ENCODE measurements around the gene PDE2A.

Gene PDE2A

GRCh38 chr11:72637198-72637597, 37.0 kb downstream of the PDE2A start:
- no peaks in the 10 kb centered on the region for H3K9me3 ChIP-seq (ENCODE audit: control insufficient read depth, low read depth, low read length)
- H3K4me3 ChIP-seq (ENCODE audit: low read length), result no peak overlapping the region
- H3K27me3 ChIP-seq (ENCODE audit: control insufficient read depth, insufficient read depth, low read length), result peaks cover 43% of the 10 kb centered on the region
- H3K9ac ChIP-seq (ENCODE audit: low read length), result no peak overlapping the region
- H3K36me3 ChIP-seq (ENCODE audit: control insufficient read depth, low read depth, low read length), result no peaks in the 10 kb centered on the region
- H3K27ac ChIP-seq (ENCODE audit: low read length), result no peak overlapping the region
- peaks cover 14% of the 10 kb centered on the region for H3K4me1 ChIP-seq (ENCODE audit: control insufficient read depth, low read depth, low read length)

DNA sequence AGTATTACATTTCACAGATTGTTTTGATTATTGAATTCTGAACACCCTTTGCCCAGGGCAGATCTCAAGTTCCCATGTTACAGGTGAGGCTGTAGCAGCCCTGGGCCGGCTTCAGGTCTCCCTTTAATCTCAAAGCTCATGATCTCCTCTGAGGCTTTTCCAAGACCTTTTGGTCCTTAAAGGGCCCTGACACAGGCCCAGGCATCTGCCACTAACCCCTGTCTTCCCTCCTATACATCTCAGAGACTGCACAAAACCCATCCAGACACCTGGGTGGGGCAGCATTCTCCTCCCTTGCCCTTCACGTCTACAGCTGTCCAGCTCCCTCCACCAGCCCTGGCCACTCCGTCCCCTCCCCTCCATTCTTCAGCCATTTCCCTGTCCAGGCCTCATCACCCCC, 37.8 kb downstream of the PDE2A start:
- H3K9me3 ChIP-seq (ENCODE audit: control insufficient read depth, low read depth, low read length), result no peaks in the 10 kb centered on the region
- peaks cover 35% of the 10 kb centered on the region for H3K27me3 ChIP-seq (ENCODE audit: control insufficient read depth, insufficient read depth, low read length)
- H3K36me3 ChIP-seq (ENCODE audit: control insufficient read depth, low read depth, low read length), result no peaks in the 10 kb centered on the region
- no peak overlapping the region for H3K27ac ChIP-seq (ENCODE audit: low read length)
- H3K9ac ChIP-seq (ENCODE audit: low read length), result no peak overlapping the region
- H3K4me1 ChIP-seq (ENCODE audit: control insufficient read depth, low read depth, low read length), result peaks cover 14% of the 10 kb centered on the region
- no peak overlapping the region for H3K4me3 ChIP-seq (ENCODE audit: low read length)

DNA sequence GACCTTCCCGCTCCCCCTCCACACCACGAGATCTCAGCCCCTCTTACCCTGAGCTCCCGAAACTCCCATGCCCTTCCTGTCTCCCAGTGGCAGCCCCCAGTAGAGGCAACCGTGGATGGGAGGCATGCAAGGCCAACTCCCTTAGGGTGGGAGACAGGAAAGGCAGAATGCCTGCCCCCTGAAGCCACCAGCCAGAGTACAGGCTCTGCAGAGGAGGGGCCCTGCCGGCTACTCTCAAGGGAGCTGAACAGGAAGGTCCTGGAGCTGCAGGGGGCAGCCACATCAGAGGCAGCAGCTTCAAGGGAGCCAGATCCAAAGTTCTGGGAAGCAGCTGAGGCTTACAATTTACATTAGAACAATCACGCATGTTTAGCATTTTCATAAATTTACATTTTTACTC, 38.3 kb downstream of the PDE2A start:
- Histone ChIP-seq H3K9ac (ENCODE audit: low read length) (no peak overlapping the region), H3K9me3 (ENCODE audit: control insufficient read depth, low read depth, low read length) (no peaks in the 10 kb centered on the region), H3K27ac (ENCODE audit: low read length) (no peak overlapping the region), H3K4me1 (ENCODE audit: control insufficient read depth, low read depth, low read length) (peaks cover 14% of the 10 kb centered on the region), H3K4me3 (ENCODE audit: low read length) (no peak overlapping the region), H3K27me3 (ENCODE audit: control insufficient read depth, insufficient read depth, low read length) (peaks cover 30% of the 10 kb centered on the region), H3K36me3 (ENCODE audit: control insufficient read depth, low read depth, low read length) (no peaks in the 10 kb centered on the region)

DNA sequence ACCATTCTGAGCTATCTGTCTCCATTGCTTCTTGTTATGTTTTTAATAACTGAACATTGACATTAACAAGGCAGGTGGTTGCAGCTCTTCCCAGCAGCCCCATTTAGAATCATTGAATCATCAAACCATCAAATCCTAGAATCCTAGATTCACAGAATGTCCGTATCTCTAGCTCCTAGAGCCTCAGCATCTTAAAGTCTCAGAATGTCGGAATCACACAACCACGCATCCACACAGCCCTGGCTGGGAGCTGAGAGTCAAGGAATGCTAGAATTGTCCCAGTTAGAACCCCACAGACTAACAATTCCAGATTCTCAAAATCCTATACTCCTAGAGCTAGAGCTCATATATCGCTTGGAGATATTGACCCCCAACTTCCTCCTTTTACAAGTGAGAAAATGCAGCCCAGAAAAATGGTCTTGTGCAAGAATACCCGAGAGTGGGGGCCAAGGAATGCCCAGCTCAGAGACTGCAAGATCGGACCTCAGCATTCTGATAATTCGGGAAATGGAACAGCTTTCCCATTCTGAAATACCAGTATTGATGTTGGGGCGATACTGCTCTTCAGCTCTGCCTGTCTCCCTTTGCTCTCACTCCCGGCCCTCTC, 38.8 kb downstream of the PDE2A start:
- Histone ChIP-seq H3K4me3 (ENCODE audit: low read length) (no peak overlapping the region), H3K27ac (ENCODE audit: low read length) (no peak overlapping the region), H3K9me3 (ENCODE audit: control insufficient read depth, low read depth, low read length) (no peaks in the 10 kb centered on the region), H3K27me3 (ENCODE audit: control insufficient read depth, insufficient read depth, low read length) (peaks cover 25% of the 10 kb centered on the region), H3K4me1 (ENCODE audit: control insufficient read depth, low read depth, low read length) (peaks cover 14% of the 10 kb centered on the region), H3K36me3 (ENCODE audit: control insufficient read depth, low read depth, low read length) (no peaks in the 10 kb centered on the region), H3K9ac (ENCODE audit: low read length) (no peak overlapping the region)

DNA sequence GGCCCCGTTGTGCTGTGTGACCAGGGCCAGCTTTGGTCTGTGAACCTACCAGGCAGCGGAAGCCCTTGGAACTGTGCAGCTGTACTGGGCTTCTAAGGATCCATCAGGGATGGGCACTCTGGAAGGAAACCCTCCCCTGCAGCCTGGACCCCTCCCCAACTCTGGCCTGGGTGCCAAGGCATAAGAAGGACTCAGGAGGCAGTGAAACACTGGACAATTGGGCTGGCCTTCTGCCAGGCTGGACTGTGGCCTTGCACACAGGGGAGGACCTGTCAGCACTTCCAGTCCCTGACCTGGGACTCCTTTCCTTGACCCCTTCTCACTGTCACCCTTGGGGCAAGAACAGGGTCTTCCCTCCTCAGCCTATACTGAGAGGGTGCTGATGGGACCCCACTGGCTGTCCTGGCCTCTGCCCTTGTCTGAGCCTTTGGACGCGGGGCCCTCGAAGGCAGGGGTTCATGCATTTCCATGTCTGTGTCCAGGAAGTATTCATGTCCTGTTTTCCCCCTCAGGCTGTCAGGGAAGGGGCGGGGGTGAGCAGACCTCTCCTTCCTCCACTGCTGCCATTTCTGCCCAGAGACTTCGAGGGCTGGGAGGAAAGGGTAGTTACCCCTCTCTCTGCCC, 39.6 kb downstream of the PDE2A start:
- Histone ChIP-seq H3K36me3 (ENCODE audit: control insufficient read depth, low read depth, low read length) (no peaks in the 10 kb centered on the region), H3K27me3 (ENCODE audit: control insufficient read depth, insufficient read depth, low read length) (peaks cover 17% of the 10 kb centered on the region), H3K9ac (ENCODE audit: low read length) (no peak overlapping the region), H3K27ac (ENCODE audit: low read length) (no peak overlapping the region), H3K4me1 (ENCODE audit: control insufficient read depth, low read depth, low read length) (peaks cover 14% of the 10 kb centered on the region), H3K4me3 (ENCODE audit: low read length) (no peak overlapping the region), H3K9me3 (ENCODE audit: control insufficient read depth, low read depth, low read length) (no peaks in the 10 kb centered on the region)

- H3K9ac ChIP-seq (ENCODE audit: low read length), result no peak overlapping the region
- H3K4me3 ChIP-seq (ENCODE audit: low read length), result no peak overlapping the region
- no peaks in the 10 kb centered on the region for H3K9me3 ChIP-seq (ENCODE audit: control insufficient read depth, low read depth, low read length)
- peaks cover 12% of the 10 kb centered on the region for H3K27me3 ChIP-seq (ENCODE audit: control insufficient read depth, insufficient read depth, low read length)
- no peak overlapping the region for H3K27ac ChIP-seq (ENCODE audit: low read length)
- H3K36me3 ChIP-seq (ENCODE audit: control insufficient read depth, low read depth, low read length), result no peaks in the 10 kb centered on the region
- peaks cover 14% of the 10 kb centered on the region for H3K4me1 ChIP-seq (ENCODE audit: control insufficient read depth, low read depth, low read length)
Measured at GRCh38 chr11:72634016-72634415, 40.2 kb downstream of the PDE2A start.

- Histone ChIP-seq H3K27ac (ENCODE audit: low read length) (no peak overlapping the region), H3K36me3 (ENCODE audit: control insufficient read depth, low read depth, low read length) (no peaks in the 10 kb centered on the region), H3K27me3 (ENCODE audit: control insufficient read depth, insufficient read depth, low read length) (peaks cover 6% of the 10 kb centered on the region), H3K4me3 (ENCODE audit: low read length) (no peak overlapping the region), H3K9me3 (ENCODE audit: control insufficient read depth, low read depth, low read length) (no peaks in the 10 kb centered on the region), H3K4me1 (ENCODE audit: control insufficient read depth, low read depth, low read length) (peaks cover 14% of the 10 kb centered on the region), H3K9ac (ENCODE audit: low read length) (no peak overlapping the region)
Measured at GRCh38 chr11:72633068-72633467, 41.2 kb downstream of the PDE2A start.

GRCh38 chr11:72631806-72632731, 42.2 kb downstream of the PDE2A start:
- Histone ChIP-seq H3K4me3 (ENCODE audit: low read length) (no peak overlapping the region), H3K36me3 (ENCODE audit: control insufficient read depth, low read depth, low read length) (no peaks in the 10 kb centered on the region), H3K27ac (ENCODE audit: low read length) (no peak overlapping the region), H3K9ac (ENCODE audit: low read length) (no peak overlapping the region), H3K27me3 (ENCODE audit: control insufficient read depth, insufficient read depth, low read length) (peaks cover 6% of the 10 kb centered on the region), H3K9me3 (ENCODE audit: control insufficient read depth, low read depth, low read length) (no peaks in the 10 kb centered on the region), H3K4me1 (ENCODE audit: control insufficient read depth, low read depth, low read length) (peaks cover 14% of the 10 kb centered on the region)

DNA sequence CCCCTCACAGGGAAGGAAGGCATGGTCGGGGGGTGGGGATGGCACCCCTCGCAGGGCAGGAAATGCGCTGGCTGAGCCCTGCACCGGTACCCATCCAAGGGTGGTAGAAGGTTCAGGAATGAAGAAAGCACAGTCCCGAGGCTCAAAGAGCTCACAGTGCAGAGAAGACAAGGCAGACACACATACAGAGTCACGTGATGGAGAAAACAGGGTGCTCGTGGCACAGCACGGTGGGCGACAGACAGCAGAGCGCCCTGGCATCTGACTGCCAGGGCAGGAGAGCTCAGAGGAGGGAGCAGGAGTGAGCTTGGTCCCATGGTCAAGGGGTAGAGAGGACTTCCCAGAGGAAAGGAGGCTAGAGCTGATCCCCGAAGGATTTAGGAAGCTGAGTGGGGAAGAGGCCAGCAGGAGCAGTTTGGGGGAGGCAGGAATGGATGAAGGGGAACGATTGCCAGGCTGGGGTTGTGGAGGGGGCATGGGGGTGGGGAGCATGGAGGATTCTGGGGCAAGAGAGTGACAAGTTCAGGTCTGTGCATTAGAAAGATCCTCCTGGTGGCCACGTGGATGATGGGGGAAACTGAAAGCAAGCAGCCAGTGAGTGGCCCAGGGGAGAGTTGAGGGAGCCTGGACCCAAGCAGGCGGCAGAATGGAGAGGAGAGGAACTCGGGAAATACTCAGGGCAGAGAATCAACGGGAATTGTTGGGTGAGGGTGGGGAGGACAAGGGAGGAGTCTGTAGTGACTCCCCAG, 43.9 kb downstream of the PDE2A start:
- no peak overlapping the region for H3K4me3 ChIP-seq (ENCODE audit: low read length)
- H3K9me3 ChIP-seq (ENCODE audit: control insufficient read depth, low read depth, low read length), result no peaks in the 10 kb centered on the region
- H3K9ac ChIP-seq (ENCODE audit: low read length), result no peak overlapping the region
- no peaks in the 10 kb centered on the region for H3K36me3 ChIP-seq (ENCODE audit: control insufficient read depth, low read depth, low read length)
- peaks cover 3% of the 10 kb centered on the region for H3K27me3 ChIP-seq (ENCODE audit: control insufficient read depth, insufficient read depth, low read length)
- H3K4me1 ChIP-seq (ENCODE audit: control insufficient read depth, low read depth, low read length), result no peaks in the 10 kb centered on the region
- no peak overlapping the region for H3K27ac ChIP-seq (ENCODE audit: low read length)

- Histone ChIP-seq H3K4me1 (ENCODE audit: control insufficient read depth, low read depth, low read length) (no peaks in the 10 kb centered on the region), H3K27ac (ENCODE audit: low read length) (no peak overlapping the region), H3K9me3 (ENCODE audit: control insufficient read depth, low read depth, low read length) (no peaks in the 10 kb centered on the region), H3K4me3 (ENCODE audit: low read length) (no peak overlapping the region), H3K27me3 (ENCODE audit: control insufficient read depth, insufficient read depth, low read length) (no peaks in the 10 kb centered on the region), H3K9ac (ENCODE audit: low read length) (no peak overlapping the region), H3K36me3 (ENCODE audit: control insufficient read depth, low read depth, low read length) (no peaks in the 10 kb centered on the region)
Measured at GRCh38 chr11:72629266-72629665, 45.0 kb downstream of the PDE2A start.

DNA sequence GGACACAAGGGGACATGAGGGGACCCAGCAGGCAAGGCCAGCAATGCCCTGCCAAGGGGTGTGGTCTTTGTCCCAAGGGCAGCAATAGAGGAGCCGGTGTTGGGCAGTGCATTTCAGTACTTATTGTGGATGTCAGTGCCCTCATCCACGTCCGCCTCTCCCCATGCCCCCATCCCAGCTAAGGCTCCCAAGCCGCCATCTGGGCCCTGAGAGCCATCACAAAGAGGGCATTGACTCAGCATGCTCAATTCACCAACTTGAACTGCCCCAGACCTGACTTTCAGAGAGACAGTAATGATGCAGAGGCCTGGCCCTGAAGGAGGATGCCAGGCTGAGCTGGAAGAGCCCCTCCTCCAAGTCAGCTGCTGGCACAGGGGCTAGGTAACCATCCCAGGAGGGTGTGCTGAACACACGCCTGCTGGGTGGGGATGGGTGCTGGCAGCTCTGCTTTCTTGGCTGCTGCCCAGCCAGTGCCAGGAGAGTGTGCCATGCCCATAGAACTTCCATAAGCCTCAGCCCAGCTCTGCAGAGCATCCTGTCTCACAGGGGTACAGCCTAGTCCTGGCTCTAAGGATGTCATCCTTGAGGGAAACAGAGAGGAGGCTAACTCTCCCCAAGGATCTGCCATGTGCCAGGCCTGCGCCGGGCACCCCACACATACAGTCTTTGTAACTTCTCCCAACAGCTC, 46.5 kb downstream of the PDE2A start:
- no peak overlapping the region for H3K4me3 ChIP-seq (ENCODE audit: low read length)
- no peaks in the 10 kb centered on the region for H3K36me3 ChIP-seq (ENCODE audit: control insufficient read depth, low read depth, low read length)
- H3K27ac ChIP-seq (ENCODE audit: low read length), result no peak overlapping the region
- H3K9me3 ChIP-seq (ENCODE audit: control insufficient read depth, low read depth, low read length), result no peaks in the 10 kb centered on the region
- H3K9ac ChIP-seq (ENCODE audit: low read length), result no peak overlapping the region
- H3K4me1 ChIP-seq (ENCODE audit: control insufficient read depth, low read depth, low read length), result no peaks in the 10 kb centered on the region
- H3K27me3 ChIP-seq (ENCODE audit: control insufficient read depth, insufficient read depth, low read length), result no peaks in the 10 kb centered on the region
